BJ (cell line): ENCODE measurements around the gene KCNIP1. TPM values are rescaled to one million over a fixed set of nuclear protein-coding genes. Genes with fewer than 3 reads are reported as not detected.

ENCODE experiments used
- CTCF ChIA-PET: fragments of 350-600 bp; formaldehyde crosslinking; extraction: SDS; loops from one replicate; lab custom pipeline; 2021; ENCODE audit warnings: antibody characterized with exemption, inconsistent platforms; lab: Yijun Ruan, JAX
- POLR2A ChIA-PET: fragments of 300-600 bp; sonication (Branson Sonifier 250); formaldehyde crosslinking; extraction: SDS; loops from one replicate; lab custom pipeline; 2021; ENCODE audit warnings: antibody characterized with exemption; lab: Charles Lee
- DNase-seq: peaks from one replicate; pipeline ENCODE4 v3.0.0-alpha.2; 2011; ENCODE audit warnings: low read depth
- H3K27me3 ChIP-seq: 2 replicates; pipeline ENCODE4 v1.6.0; 2011; ENCODE audit warnings: low read length; ENCODE audit not compliant: control insufficient read depth, insufficient read depth
- H3K36me3 ChIP-seq: 2 replicates; pipeline ENCODE4 v1.5.1; 2011; ENCODE audit warnings: low read length; ENCODE audit not compliant: control insufficient read depth, insufficient read depth
- H3K4me3 ChIP-seq: 2 replicates; pipeline ENCODE4 v1.5.1; 2011; ENCODE audit warnings: low read depth, mild to moderate bottlenecking, control low read depth, low read length
- polyA plus RNA-seq: library from polyadenylated mRNA; depleted of rRNA; stranded (reverse); fragments of >200 nt; gene quantifications from 2 replicates; pipeline ENCODE4 v1.2.3, GENCODE V29; 2011
- TF ChIP-seq, protein P1 (sequence below): IDR thresholded peaks from 2 replicates; pipeline ENCODE4 v1.5.1; 2011; ENCODE audit warnings: low read depth, mild to moderate bottlenecking, control low read depth, inconsistent platforms, low read length, moderate library complexity; ENCODE audit not compliant: insufficient read depth

KCNIP1 gene
- polyA plus RNA-seq, 1 experiment: not detected

DNA sequence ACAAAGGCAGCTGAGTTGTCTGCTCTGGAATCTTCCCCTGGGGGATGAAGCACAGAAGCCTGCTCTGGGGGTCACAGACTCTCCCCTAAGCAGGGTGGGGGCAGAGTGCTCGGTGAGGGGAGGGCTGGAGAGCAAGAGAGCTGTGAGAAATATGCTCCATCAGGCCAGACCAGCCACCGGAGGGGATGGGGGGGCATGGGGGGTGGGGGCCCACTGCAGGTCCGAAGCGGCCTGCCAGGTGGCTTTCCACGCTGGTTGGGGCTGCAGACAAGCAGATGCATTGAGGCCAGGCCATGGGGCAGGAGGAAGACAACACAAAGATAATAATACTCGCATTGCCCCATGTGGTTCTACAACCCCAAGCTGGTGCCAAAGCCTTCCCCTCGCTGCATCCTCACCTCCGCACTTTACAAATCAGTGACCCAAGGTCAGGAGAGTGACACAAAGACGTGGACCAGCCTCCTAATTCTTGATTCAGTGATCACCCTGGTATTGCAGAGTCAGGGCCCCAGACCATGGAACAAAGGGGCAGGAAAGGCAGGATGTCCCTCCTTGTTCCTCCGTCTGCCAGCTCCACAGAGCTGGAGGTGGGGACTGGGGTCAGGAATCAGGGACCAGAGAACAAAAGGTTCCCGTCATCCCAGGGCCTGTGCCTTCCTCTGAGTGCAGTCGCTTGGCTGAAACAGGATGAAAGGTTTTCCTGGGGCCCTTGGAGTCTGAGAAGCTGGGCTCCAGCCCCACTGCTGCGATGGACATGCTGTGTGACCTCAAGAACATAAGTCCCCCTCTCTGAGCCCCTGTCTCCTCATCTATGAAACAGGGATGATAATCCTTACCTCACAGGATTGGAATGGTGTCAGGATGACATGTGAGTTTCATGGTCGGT is 242.5 kb downstream of the KCNIP1 start:
- Histone ChIP-seq H3K36me3 (no peaks in the 10 kb centered on the region), H3K27me3 (peaks cover 10% of the 10 kb centered on the region; the same call in 1 of the 2 replicates), H3K4me3 (no peak overlapping the region)
- POLR2A ChIA-PET: no interaction called here
- CTCF ChIA-PET: interaction anchor here (0.6 to 10.9 kb wide), 12 partner anchors 10 to 596 kb away, joined by 3 to 220 read pairs (median 6); no protein-coding TSS in a partner anchor
- TF ChIP-seq, protein P1, sequence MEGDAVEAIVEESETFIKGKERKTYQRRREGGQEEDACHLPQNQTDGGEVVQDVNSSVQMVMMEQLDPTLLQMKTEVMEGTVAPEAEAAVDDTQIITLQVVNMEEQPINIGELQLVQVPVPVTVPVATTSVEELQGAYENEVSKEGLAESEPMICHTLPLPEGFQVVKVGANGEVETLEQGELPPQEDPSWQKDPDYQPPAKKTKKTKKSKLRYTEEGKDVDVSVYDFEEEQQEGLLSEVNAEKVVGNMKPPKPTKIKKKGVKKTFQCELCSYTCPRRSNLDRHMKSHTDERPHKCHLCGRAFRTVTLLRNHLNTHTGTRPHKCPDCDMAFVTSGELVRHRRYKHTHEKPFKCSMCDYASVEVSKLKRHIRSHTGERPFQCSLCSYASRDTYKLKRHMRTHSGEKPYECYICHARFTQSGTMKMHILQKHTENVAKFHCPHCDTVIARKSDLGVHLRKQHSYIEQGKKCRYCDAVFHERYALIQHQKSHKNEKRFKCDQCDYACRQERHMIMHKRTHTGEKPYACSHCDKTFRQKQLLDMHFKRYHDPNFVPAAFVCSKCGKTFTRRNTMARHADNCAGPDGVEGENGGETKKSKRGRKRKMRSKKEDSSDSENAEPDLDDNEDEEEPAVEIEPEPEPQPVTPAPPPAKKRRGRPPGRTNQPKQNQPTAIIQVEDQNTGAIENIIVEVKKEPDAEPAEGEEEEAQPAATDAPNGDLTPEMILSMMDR: no peak
- no peak for DNase-seq

DNA sequence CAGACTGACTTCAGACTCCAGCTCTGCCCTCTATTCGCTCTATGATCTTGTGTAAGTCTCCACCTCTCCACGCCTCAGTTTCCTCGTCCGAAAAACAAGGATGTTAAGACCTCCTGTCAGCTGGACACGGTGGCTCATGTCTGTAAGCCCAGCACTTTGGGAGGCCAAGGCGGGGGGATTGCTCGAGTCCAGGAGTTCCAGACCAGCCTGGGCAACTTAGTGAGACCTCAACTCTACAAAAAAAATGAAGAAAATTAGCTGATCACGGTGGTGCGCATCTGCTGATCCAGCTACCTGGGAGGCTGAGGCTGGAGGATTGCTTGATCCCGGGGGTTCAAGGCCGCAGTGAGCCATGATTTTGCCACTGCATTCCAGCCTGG is 243.1 kb downstream of the KCNIP1 start:
- Histone ChIP-seq H3K36me3 (no peaks in the 10 kb centered on the region), H3K27me3 (peaks cover 13% of the 10 kb centered on the region; the same call in 1 of the 2 replicates), H3K4me3 (no peak overlapping the region)
- DNase-seq: no peak
- ChIA-PET CTCF (interaction anchor here (0.6 to 10.9 kb wide), 5 partner anchors 9 to 290 kb away, joined by 3 to 220 read pairs (median 4); no protein-coding TSS in a partner anchor), POLR2A (no interaction called here)
- TF ChIP-seq, protein P1: no peak

DNA sequence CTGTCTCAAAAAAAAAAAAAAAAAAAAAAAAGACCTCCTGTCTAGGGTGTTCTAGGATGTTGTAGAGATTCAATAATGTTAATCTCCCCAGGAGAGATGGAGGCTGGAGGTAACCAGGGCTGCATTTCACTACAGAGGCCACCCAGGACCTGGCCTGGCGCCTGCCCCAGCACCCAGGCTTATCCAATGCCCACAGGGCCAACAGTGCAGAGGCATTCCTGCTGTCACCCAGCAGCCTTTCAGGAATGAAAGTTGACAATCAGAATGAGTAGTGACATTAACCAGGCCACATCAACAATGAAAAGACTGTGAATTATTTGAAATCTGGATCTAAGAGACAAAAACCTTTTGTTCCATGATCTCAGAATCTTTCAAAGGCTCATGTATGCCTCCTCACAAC is 243.5 kb downstream of the KCNIP1 start:
- ChIA-PET POLR2A (no interaction called here), CTCF (interaction anchor here (0.7 to 10.9 kb wide), 4 partner anchors 9 to 289 kb away, joined by 3 to 220 read pairs (median 16); no protein-coding TSS in a partner anchor)
- H3K27me3 ChIP-seq: peaks cover 13% of the 10 kb centered on the region; the same call in 1 of the 2 replicates
- no peak for DNase-seq
- no peaks in the 10 kb centered on the region for H3K36me3 ChIP-seq
- no peak overlapping the region for H3K4me3 ChIP-seq
- TF ChIP-seq, protein P1: no peak

DNA sequence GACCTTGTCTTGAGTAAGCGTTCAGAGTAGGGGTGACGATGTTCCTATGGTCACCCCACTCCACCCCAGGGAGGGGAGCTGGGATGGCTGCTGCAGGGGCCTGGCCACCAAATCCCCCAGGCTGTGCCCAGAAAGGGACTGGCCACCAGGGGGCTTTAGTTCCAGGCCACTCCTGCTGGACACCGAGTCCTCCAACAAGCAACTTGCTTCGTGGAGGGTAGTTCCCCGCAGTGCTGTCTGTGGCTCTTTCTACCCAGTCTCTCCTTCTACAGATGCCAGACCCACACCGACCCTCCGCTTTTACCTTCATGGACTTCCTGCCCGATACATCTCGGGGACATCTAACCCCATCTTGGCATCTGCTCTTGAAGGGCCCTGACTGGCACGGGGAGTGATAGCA is 244.0 kb downstream of the KCNIP1 start:
- H3K27me3 ChIP-seq: peaks cover 13% of the 10 kb centered on the region; the same call in 1 of the 2 replicates
- ChIA-PET CTCF (interaction anchor here (0.6 to 10.9 kb wide), 3 partner anchors 43 to 591 kb away, joined by 3 to 220 read pairs (median 5); no protein-coding TSS in a partner anchor), POLR2A (no interaction called here)
- H3K4me3 ChIP-seq: no peak overlapping the region
- TF ChIP-seq, protein P1: peak; percentile 45
- no peaks in the 10 kb centered on the region for H3K36me3 ChIP-seq
- no peak for DNase-seq

DNA sequence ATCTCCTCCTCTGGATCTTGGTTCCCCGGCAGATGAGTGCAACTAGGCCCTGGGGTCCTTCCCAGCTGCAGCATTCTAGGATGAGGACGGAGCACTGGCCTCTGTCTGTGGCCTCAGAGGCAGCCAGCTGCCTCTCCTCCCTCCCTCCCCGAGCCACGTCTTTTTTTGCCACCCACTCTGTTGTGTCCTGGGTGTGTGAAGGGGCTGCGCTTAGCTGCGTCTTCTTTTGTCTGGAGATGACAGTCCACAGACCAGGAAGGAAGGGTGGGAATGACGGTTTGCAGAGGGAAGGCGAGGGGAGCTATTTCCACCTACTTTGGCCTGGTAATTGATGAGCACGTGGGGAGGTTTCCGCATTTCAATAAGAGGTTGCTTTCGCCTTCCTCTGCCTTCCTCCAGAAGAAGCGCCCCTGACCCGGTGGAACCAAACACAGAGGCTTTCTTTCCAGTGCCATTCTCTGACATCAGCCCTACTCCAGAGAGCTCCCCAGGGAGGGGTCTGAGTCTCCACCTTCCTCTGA is 245.2 kb downstream of the KCNIP1 start:
- ChIA-PET POLR2A (no interaction called here), CTCF (interaction anchor here (1.2 to 10.9 kb wide), 2 partner anchors 42 to 590 kb away, joined by 5 to 220 read pairs; no protein-coding TSS in a partner anchor)
- H3K27me3 ChIP-seq: peaks cover 11% of the 10 kb centered on the region; the same call in 1 of the 2 replicates
- no peak for DNase-seq
- H3K4me3 ChIP-seq: no peak overlapping the region
- H3K36me3 ChIP-seq: no peaks in the 10 kb centered on the region
- TF ChIP-seq, protein P1: no peak
